HEK293 (cell line): Measurements from ENCODE around the gene URM1.

Experiments used
- CTCF ChIA-PET: fragments of 350-600 bp; formaldehyde crosslinking; extraction: SDS; loops from one replicate; lab custom pipeline; 2021; ENCODE audit warnings: antibody characterized with exemption; lab: Yijun Ruan, JAX
- POLR2A ChIA-PET: fragments of 300-600 bp; formaldehyde crosslinking; extraction: SDS; loops from one replicate; lab custom pipeline; 2020; ENCODE audit warnings: antibody characterized with exemption, inconsistent platforms; lab: Yijun Ruan, JAX
- H3K27ac ChIP-seq: fragments of 200-500 bp; sonication (Bioruptor generic); 2 replicates; pipeline ENCODE4 v1.5.1; 2014; ENCODE audit warnings: low read depth, low read length, control low read depth, inconsistent platforms; ENCODE audit errors: extremely low read depth
- H3K36me3 ChIP-seq, 2 experiments: fragments of 200-500 bp in 1 of 2; sonication (Bioruptor generic) in 1 of 2; 1 replicate in 1 of 2; 2 replicates in 1 of 2; pipeline ENCODE4 v1.5.1; 2014 to 2017; ENCODE audit warnings: inconsistent platforms in 2 of 2, low read length in 2 of 2; ENCODE audit not compliant: control insufficient read depth in 2 of 2, insufficient read depth in 1 of 2
- H3K4me1 ChIP-seq: fragments of 200-500 bp; sonication (Bioruptor generic); 2 replicates; pipeline ENCODE4 v1.5.1; 2014; ENCODE audit warnings: mild to moderate bottlenecking, low read length, inconsistent platforms; ENCODE audit not compliant: control insufficient read depth, insufficient read depth
- H3K4me3 ChIP-seq: 2 replicates; pipeline ENCODE4 v1.5.1; 2011; ENCODE audit warnings: low read depth, mild to moderate bottlenecking, control low read depth, low read length, moderate library complexity
- H3K9me3 ChIP-seq: fragments of 200-500 bp; sonication (Bioruptor generic); 2 replicates; pipeline ENCODE4 v1.5.1; 2014; ENCODE audit warnings: low read depth, low read length, inconsistent platforms; ENCODE audit not compliant: control insufficient read depth, insufficient read depth
- CTCF ChIP-seq: fragments of 450-650 bp; formaldehyde crosslinking; IDR thresholded peaks from 2 replicates; pipeline ENCODE4 v1.5.1; 2016; ENCODE audit warnings: missing biosample characterization, missing genetic modification characterization
- HOXD13 ChIP-seq: sonication (generic); formaldehyde crosslinking; IDR thresholded peaks from 2 replicates; pipeline ENCODE4 v1.8.0; 2022; ENCODE audit warnings: missing genetic modification reagents, borderline replicate concordance
- KLF10 ChIP-seq: fragments of 450-650 bp; IDR thresholded peaks from 2 replicates; pipeline ENCODE4 v1.5.1; 2018; ENCODE audit warnings: missing biosample characterization, mild to moderate bottlenecking, missing genetic modification characterization
- PATZ1 ChIP-seq: fragments of 450-650 bp; formaldehyde crosslinking; IDR thresholded peaks from 2 replicates; pipeline ENCODE4 v1.5.1; 2016; ENCODE audit warnings: missing biosample characterization, missing genetic modification characterization
- YY2 ChIP-seq: fragments of 450-650 bp; formaldehyde crosslinking; IDR thresholded peaks from 2 replicates; pipeline ENCODE4 v1.5.1; 2016; ENCODE audit warnings: missing biosample characterization, missing genetic modification characterization
- ZBTB6 ChIP-seq: fragments of 450-650 bp; formaldehyde crosslinking; IDR thresholded peaks from 2 replicates; pipeline ENCODE4 v1.5.1; 2017; ENCODE audit warnings: missing biosample characterization, missing genetic modification characterization
- ZNF202 ChIP-seq: fragments of 450-650 bp; formaldehyde crosslinking; IDR thresholded peaks from 2 replicates; pipeline ENCODE4 v1.5.1; 2016; ENCODE audit warnings: missing biosample characterization, missing genetic modification characterization, borderline replicate concordance
- ZNF24 ChIP-seq: fragments of 450-650 bp; formaldehyde crosslinking; IDR thresholded peaks from 2 replicates; pipeline ENCODE4 v1.5.1; 2016; ENCODE audit warnings: missing biosample characterization, missing genetic modification characterization
- ZNF26 ChIP-seq: fragments of 450-650 bp; formaldehyde crosslinking; IDR thresholded peaks from 2 replicates; pipeline ENCODE4 v1.5.1; 2016; ENCODE audit warnings: missing biosample characterization, missing genetic modification characterization
- ZNF274 ChIP-seq, 2 experiments: fragments of 200-500 bp in 1 of 2; fragments of 450-650 bp in 1 of 2; sonication (Bioruptor generic) in 1 of 2; formaldehyde crosslinking in 1 of 2; IDR thresholded peaks; 2 replicates each; pipeline versions ENCODE4 v1.5.1 to v1.6.1; 2014 to 2016; ENCODE audit warnings: borderline replicate concordance in 1 of 2, inconsistent platforms in 1 of 2, low read length in 1 of 2, missing biosample characterization in 1 of 2, missing genetic modification characterization in 1 of 2
- ZNF366 ChIP-seq: fragments of 450-650 bp; formaldehyde crosslinking; conservative IDR thresholded peaks from 2 replicates; pipeline ENCODE4 v1.5.1; 2016; ENCODE audit warnings: missing biosample characterization, missing genetic modification characterization
- ZNF426 ChIP-seq: fragments of 450-650 bp; formaldehyde crosslinking; IDR thresholded peaks from 2 replicates; pipeline ENCODE4 v1.5.1; 2017; ENCODE audit warnings: missing biosample characterization, missing genetic modification characterization, mild to moderate bottlenecking, inconsistent platforms, moderate library complexity
- ZNF488 ChIP-seq: fragments of 450-650 bp; formaldehyde crosslinking; IDR thresholded peaks from 2 replicates; pipeline ENCODE4 v1.5.1; 2016; ENCODE audit warnings: missing biosample characterization, missing genetic modification characterization
- ZNF658 ChIP-seq: fragments of 450-650 bp; formaldehyde crosslinking; IDR thresholded peaks from 2 replicates; pipeline ENCODE4; 2016; ENCODE audit warnings: missing biosample characterization, missing genetic modification characterization
- ZNF76 ChIP-seq: fragments of 450-650 bp; formaldehyde crosslinking; IDR thresholded peaks from 2 replicates; pipeline ENCODE4; 2016; ENCODE audit warnings: low read depth, missing biosample characterization, missing genetic modification characterization, borderline replicate concordance
- ZSCAN16 ChIP-seq: fragments of 450-650 bp; formaldehyde crosslinking; IDR thresholded peaks from 2 replicates; pipeline ENCODE4 v1.5.1; 2016; ENCODE audit warnings: missing biosample characterization, missing genetic modification characterization
- ZSCAN5A ChIP-seq: fragments of 450-650 bp; formaldehyde crosslinking; IDR thresholded peaks from 2 replicates; pipeline ENCODE4 v1.5.1; 2016; ENCODE audit warnings: missing biosample characterization, missing genetic modification characterization

URM1 gene

GRCh38 chr9:128343855-128344254, 27.3 kb upstream of the URM1 start:
- TF ChIP-seq ZNF76 (no peak), HOXD13 (no peak), ZNF488 (tag by site-specific recombination) (no peak), ZSCAN5A (tag by site-specific recombination) (no peak), ZBTB6 (tag by site-specific recombination) (no peak), KLF10 (no peak)
- TF ChIP-seq, all 188 proteins: peak for 0
- CTCF ChIA-PET = interaction anchor here (0.6 to 1.3 kb wide), 2 partner anchors 48 to 60 kb away, joined by 3 to 9 read pairs; no protein-coding TSS in a partner anchor
- Histone ChIP-seq H3K9me3 (no peaks in the 10 kb centered on the region), H3K4me1 (no peaks in the 10 kb centered on the region), H3K36me3 (peaks cover 6 to 60% of the 10 kb centered on the region in 2 experiments; a peak in 2 of 3 replicates), H3K4me3 (no peak overlapping the region), H3K27ac (no peak overlapping the region)
- POLR2A ChIA-PET = no interaction called here

- ChIA-PET POLR2A (interaction anchor here (0.5 kb wide), 1 partner anchor 609 kb away, joined by 3 read pairs; no protein-coding TSS in a partner anchor), CTCF (interaction anchor here (0.7 to 1.3 kb wide), 3 partner anchors 15 to 49 kb away, joined by 3 to 9 read pairs (median 4); no protein-coding TSS in a partner anchor)
- no peaks in the 10 kb centered on the region for H3K4me1 ChIP-seq
- H3K4me3 ChIP-seq = no peak overlapping the region
- no peak overlapping the region for H3K27ac ChIP-seq
- no peak for TF ChIP-seq ZNF658 (tag by site-specific recombination)
- TF ChIP-seq ZNF366 = no peak
- no peak for TF ChIP-seq ZNF274 (IDR thresholded peaks at IDR 0.05; ENCODE audit: low read length)
- TF ChIP-seq ZNF274 (tag by site-specific recombination; IDR thresholded peaks at IDR 0.05; ENCODE audit: borderline replicate concordance) = no peak
- TF ChIP-seq CTCF (tag by site-specific recombination) = no peak
- TF ChIP-seq YY2 (tag by site-specific recombination) = no peak
- TF ChIP-seq ZNF24 (tag by site-specific recombination) = no peak
- no peaks in the 10 kb centered on the region for H3K9me3 ChIP-seq
- peaks cover 6 to 72% of the 10 kb centered on the region in 2 experiments; a peak in 2 of 3 replicates for H3K36me3 ChIP-seq
Observed at GRCh38 chr9:128344931-128345605, 26.1 kb upstream of the URM1 start.

GRCh38 chr9:128349125-128349524, 22.0 kb upstream of the URM1 start:
- Histone ChIP-seq H3K36me3 (peaks cover 6 to 74% of the 10 kb centered on the region in 2 experiments; a peak in 2 of 3 replicates), H3K9me3 (no peaks in the 10 kb centered on the region), H3K4me1 (no peaks in the 10 kb centered on the region), H3K27ac (no peak overlapping the region), H3K4me3 (no peak overlapping the region)
- POLR2A ChIA-PET = interaction anchor here (1.8 kb wide), 1 partner anchor 13 kb away, joined by 4 read pairs; no protein-coding TSS in a partner anchor
- CTCF ChIA-PET = interaction anchor here (0.9 to 1.2 kb wide), 2 partner anchors 13 to 89 kb away, joined by 4 to 5 read pairs; no protein-coding TSS in a partner anchor
- TF ChIP-seq ZSCAN16 (tag by site-specific recombination) = no peak
- no peak for TF ChIP-seq ZNF26 (tag by site-specific recombination)
- no peak for TF ChIP-seq ZNF202
- TF ChIP-seq PATZ1 (tag by site-specific recombination) = no peak
- TF ChIP-seq ZNF426 (tag by site-specific recombination) = no peak
